ENCODE results near the gene NUDT21.
"Not testable (repeated sequence)": the region's sequence is repeated elsewhere in the genome, so short reads cannot be mapped to it uniquely, and the experiment has no call there.

NUDT21 gene

GRCh38 chr16:56450986-56451752, at the start of gene NUDT21, which contains the start of gene OGFOD1:
NUDT21 (minus strand) TSS chr16:56451332; CDS start chr16:56451202, 130 bp downstream.
OGFOD1 (plus strand) TSS chr16:56451554; CDS start chr16:56451613, 59 bp downstream.
- peak; percentile 100 for DNase-seq (ENCODE audit: low spot score)
- peak; percentile 85 for FAIRE-seq

- no peak for FAIRE-seq
- no peak for DNase-seq (ENCODE audit: low spot score)
These were observed 42.7 kb upstream of the NUDT21 start for GRCh38 chr16:56493815-56494214.

GRCh38 chr16:56493126-56493525, 42.0 kb upstream of the NUDT21 start:
- FAIRE-seq (no peak), DNase-seq (ENCODE audit: low spot score) (no peak)

GRCh38 chr16:56491657-56492261, 40.6 kb upstream of the NUDT21 start:
- DNase-seq (ENCODE audit: low spot score) (no peak), FAIRE-seq (no peak)

- not testable (repeated sequence) for FAIRE-seq; DNase-seq (ENCODE audit: low spot score)
These were observed 37.7 kb upstream of the NUDT21 start for GRCh38 chr16:56488868-56489267.

GRCh38 chr16:56488035-56488434, 36.9 kb upstream of the NUDT21 start:
- FAIRE-seq (no peak), DNase-seq (ENCODE audit: low spot score) (no peak)

- DNase-seq (ENCODE audit: low spot score) (no peak), FAIRE-seq (no peak)
These were observed 32.3 kb upstream of the NUDT21 start for GRCh38 chr16:56483394-56483793.

GRCh38 chr16:56482683-56483236, 31.6 kb upstream of the NUDT21 start:
- DNase-seq (ENCODE audit: low spot score): no peak
- FAIRE-seq: no peak

- no peak for FAIRE-seq
- no peak for DNase-seq (ENCODE audit: low spot score)
These were observed 30.5 kb upstream of the NUDT21 start for GRCh38 chr16:56481468-56482122.

- DNase-seq (ENCODE audit: low spot score): no peak
- FAIRE-seq: no peak
These were observed 29.8 kb upstream of the NUDT21 start for GRCh38 chr16:56480776-56481467.

GRCh38 chr16:56479469-56479868, 28.3 kb upstream of the NUDT21 start:
- FAIRE-seq: no peak
- no peak for DNase-seq (ENCODE audit: low spot score)

- peak; percentile 77 for FAIRE-seq
These were observed 27.3 kb upstream of the NUDT21 start for GRCh38 chr16:56478281-56479049.

GRCh38 chr16:56477096-56477878, 26.2 kb upstream of the NUDT21 start:
- no peak for FAIRE-seq
- peak; percentile 73 for DNase-seq (ENCODE audit: low spot score)

More at GRCh38 chr16:56478281-56479049, 27.3 kb upstream of the NUDT21 start:
- no peak for DNase-seq (ENCODE audit: low spot score)

- no peak for DNase-seq (ENCODE audit: low spot score)
- no peak for FAIRE-seq
These were observed 24.1 kb upstream of the NUDT21 start for GRCh38 chr16:56475201-56475600.

GRCh38 chr16:56470666-56471065, 19.5 kb upstream of the NUDT21 start:
- FAIRE-seq (no peak), DNase-seq (ENCODE audit: low spot score) (no peak)

GRCh38 chr16:56470232-56470631, 19.1 kb upstream of the NUDT21 start:
- DNase-seq (ENCODE audit: low spot score) (no peak), FAIRE-seq (no peak)

GRCh38 chr16:56469748-56470147, 18.6 kb upstream of the NUDT21 start:
- DNase-seq (ENCODE audit: low spot score) (no peak), FAIRE-seq (no peak)

- DNase-seq (ENCODE audit: low spot score) (no peak), FAIRE-seq (no peak)
These were observed 17.7 kb upstream of the NUDT21 start for GRCh38 chr16:56468800-56469199.

- no peak for FAIRE-seq
- DNase-seq (ENCODE audit: low spot score): no peak
These were observed 15.2 kb upstream of the NUDT21 start for GRCh38 chr16:56466344-56466743.

- DNase-seq (ENCODE audit: low spot score) (no peak), FAIRE-seq (no peak)
These were observed 12.0 kb upstream of the NUDT21 start for GRCh38 chr16:56463153-56463552.

All from urothelium cell line (cell line).